ENCODE data around the gene LCE1A.
A peak's percentile ranks its signal among the peaks of the same experiment; 100 is the strongest.

The LCE1A gene

GRCh38 chr1:152866321-152866720 is 39.0 kb downstream of the LCE1A start:
- TF ChIP-seq ZFX (IDR thresholded peaks at IDR 0.05; ENCODE audit: borderline replicate concordance) (no peak), CTCF (IDR thresholded peaks at IDR 0.05) (no peak)
- H3K27ac ChIP-seq: no peak overlapping the region

- no peak overlapping the region for H3K27ac ChIP-seq
- TF ChIP-seq CTCF (IDR thresholded peaks at IDR 0.05) (peak; percentile 98), ZFX (IDR thresholded peaks at IDR 0.05; ENCODE audit: borderline replicate concordance) (no peak)
Observed at GRCh38 chr1:152869808-152870419, 42.6 kb downstream of the LCE1A start.

- TF ChIP-seq CTCF (IDR thresholded peaks at IDR 0.05) (peak; percentile 94), ZFX (IDR thresholded peaks at IDR 0.05; ENCODE audit: borderline replicate concordance) (no peak)
Observed at GRCh38 chr1:152870831-152871730, 43.8 kb downstream of the LCE1A start.

DNA sequence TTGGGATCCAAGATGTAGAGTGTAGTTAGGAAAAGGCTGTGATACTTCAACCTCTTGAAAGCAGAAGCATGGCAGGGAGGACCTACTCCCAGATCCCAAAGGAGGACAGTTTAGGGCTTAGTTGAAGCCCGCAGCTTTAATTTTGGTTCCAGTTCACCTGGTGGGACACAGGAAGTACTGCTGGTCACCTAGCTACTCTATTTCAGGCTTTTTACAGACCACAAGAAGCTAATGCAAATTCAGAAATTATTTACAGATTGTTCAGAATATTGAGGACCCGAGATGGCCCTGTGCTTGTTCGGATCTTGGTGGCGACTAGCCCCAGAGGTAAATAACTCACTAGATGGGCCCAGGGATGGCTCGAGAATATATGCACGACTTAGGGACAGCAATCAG is 44.5 kb downstream of the LCE1A start:
- no peak for TF ChIP-seq ZFX (IDR thresholded peaks at IDR 0.05; ENCODE audit: borderline replicate concordance)
- no peak for TF ChIP-seq CTCF (IDR thresholded peaks at IDR 0.05)

More at GRCh38 chr1:152870831-152871730, 43.8 kb downstream of the LCE1A start:
- no peak overlapping the region for H3K27ac ChIP-seq

GRCh38 chr1:152873495-152873894 is 46.2 kb downstream of the LCE1A start:
- H3K27ac ChIP-seq: no peak overlapping the region
- no peak for TF ChIP-seq CTCF (IDR thresholded peaks at IDR 0.05)
- no peak for TF ChIP-seq ZFX (IDR thresholded peaks at IDR 0.05; ENCODE audit: borderline replicate concordance)

More for the DNA sequence above, 44.5 kb downstream of the LCE1A start:
- H3K27ac ChIP-seq: no peak overlapping the region

DNA sequence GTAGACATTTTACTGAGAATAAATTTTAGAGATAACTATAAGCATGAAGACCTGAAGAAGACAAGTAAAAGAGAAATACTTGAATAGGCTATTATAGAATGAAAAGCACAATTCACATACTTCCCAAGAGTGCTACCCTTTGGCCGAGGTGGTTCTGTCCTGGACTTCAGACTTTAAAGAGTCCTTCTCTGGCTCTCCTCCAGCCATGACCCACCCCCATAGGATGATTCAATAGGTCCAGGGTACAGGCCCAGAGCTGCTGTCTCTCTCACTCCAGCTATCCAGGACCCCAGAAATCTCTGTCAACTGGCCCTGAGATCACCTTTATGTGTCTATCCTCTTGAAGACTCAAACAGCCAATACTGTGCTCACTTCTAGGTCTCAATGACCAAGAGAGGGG is 49.6 kb downstream of the LCE1A start:
- TF ChIP-seq CTCF (IDR thresholded peaks at IDR 0.05) (no peak), ZFX (IDR thresholded peaks at IDR 0.05; ENCODE audit: borderline replicate concordance) (no peak)
- H3K27ac ChIP-seq: no peak overlapping the region

All from 22Rv1 (cell line).